Measurements from ENCODE around the gene LY6G5B.

Gene LY6G5B

DNA sequence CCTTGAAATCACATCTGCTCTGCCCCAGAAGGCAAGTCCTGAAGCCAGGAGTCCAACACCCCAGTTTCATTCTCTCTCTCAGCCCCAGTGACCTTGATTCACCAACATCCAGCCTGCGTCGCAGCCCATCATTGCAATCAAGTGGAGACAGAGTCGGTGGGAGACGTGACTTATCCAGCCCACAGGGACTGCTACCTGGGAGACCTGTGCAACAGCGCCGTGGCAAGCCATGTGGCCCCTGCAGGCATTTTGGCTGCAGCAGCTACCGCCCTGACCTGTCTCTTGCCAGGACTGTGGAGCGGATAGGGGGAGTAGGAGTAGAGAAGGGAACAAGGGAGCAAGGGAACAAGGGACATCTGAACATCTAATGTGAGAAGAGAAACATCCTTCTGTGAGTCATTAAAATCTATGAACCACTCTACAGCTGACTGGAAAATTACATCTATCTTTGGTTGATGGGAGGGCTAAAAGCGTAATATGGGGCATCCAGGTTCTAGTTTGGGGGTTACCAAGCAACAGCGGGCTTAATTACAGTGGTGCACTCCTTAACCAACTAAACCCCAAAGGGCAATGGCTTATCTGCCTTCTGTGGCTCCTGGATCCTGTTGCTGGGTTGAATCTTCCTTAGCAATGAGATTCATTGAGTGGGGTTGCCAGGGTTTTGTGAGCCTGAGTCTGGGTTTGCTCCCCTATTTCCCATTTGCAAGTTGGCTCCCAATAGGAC, 47.9 kb downstream of the LY6G5B start:
- peak; percentile 38 for DNase-seq

DNA sequence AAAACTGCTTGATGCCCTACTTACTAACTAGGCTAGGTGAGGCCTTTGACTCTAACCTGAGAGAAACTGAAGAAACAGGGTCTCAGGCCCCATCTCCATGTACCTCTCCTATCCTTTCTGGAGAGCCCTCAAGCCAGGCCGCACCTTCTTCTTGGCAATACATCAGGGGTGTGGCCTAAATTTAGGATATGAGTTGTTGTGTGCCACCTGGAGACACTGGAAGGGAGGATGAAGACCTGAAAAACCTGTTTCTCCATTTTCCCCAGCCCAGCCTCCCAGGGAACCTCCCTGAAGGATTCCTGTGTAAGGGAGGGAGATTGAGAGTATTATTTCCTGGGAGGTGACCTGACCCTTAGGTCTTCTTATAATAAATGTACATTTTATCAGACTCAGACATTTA, 48.5 kb downstream of the LY6G5B start:
- no peak for DNase-seq

GRCh38 chr6:31719001-31719400, 49.2 kb downstream of the LY6G5B start:
- DNase-seq: no peak

GRCh38 chr6:31720196-31720770, 50.5 kb downstream of the LY6G5B start:
- DNase-seq: no peak

- no peak for DNase-seq
These were observed 51.7 kb downstream of the LY6G5B start, which contains the start of gene LY6G6C for GRCh38 chr6:31721351-31722020. Gene LY6G6C, minus strand, starts transcription at chr6:31721746. Its CDS starts 67 bp downstream, at chr6:31721679.

GRCh38 chr6:31722173-31722572, 52.4 kb downstream of the LY6G5B start:
- no peak for DNase-seq

Measured in NCI-H82 (cell line).